ENCODE data around the gene LTB.
"Not testable (repeated sequence)": the region's sequence is repeated elsewhere in the genome, so short reads cannot be mapped to it uniquely, and the experiment has no call there.

LTB gene

GRCh38 chr6:31551371-31551770, 30.9 kb downstream of the LTB start:
- not testable (repeated sequence) for H3K9me3 Mint-ChIP-seq; H3K4me3 Mint-ChIP-seq; H3K27me3 Mint-ChIP-seq (ENCODE audit: low read depth, poor library complexity)
- peak; percentile 30 for DNase-seq
- TF ChIP-seq CTCF (IDR thresholded peaks at IDR 0.05) = peak; percentile 35
- peaks cover 26% of the 10 kb centered on the region for H3K4me1 Mint-ChIP-seq
- H3K27ac Mint-ChIP-seq = peak overlapping the region; percentile 68
- peaks cover 40% of the 10 kb centered on the region for H3K36me3 Mint-ChIP-seq (ENCODE audit: low read depth)

- no peak for DNase-seq
- no peak for TF ChIP-seq CTCF (IDR thresholded peaks at IDR 0.05)
- H3K36me3 Mint-ChIP-seq (ENCODE audit: low read depth) = peaks cover 34% of the 10 kb centered on the region
- H3K9me3 Mint-ChIP-seq = no peaks in the 10 kb centered on the region
- H3K4me3 Mint-ChIP-seq = peak overlapping the region; percentile 83
- peak overlapping the region; percentile 78 for H3K27ac Mint-ChIP-seq
- peaks cover 3% of the 10 kb centered on the region for H3K27me3 Mint-ChIP-seq (ENCODE audit: low read depth, poor library complexity)
- peaks cover 46% of the 10 kb centered on the region for H3K4me1 Mint-ChIP-seq
Measured at GRCh38 chr6:31548544-31548873, 33.7 kb downstream of the LTB start.

- H3K27ac Mint-ChIP-seq = peak overlapping the region; percentile 78
- peaks cover 3% of the 10 kb centered on the region for H3K27me3 Mint-ChIP-seq (ENCODE audit: low read depth, poor library complexity)
- H3K4me3 Mint-ChIP-seq = peak overlapping the region; percentile 83
Measured at GRCh38 chr6:31547727-31548543, 34.3 kb downstream of the LTB start.

GRCh38 chr6:31546958-31547726, 35.1 kb downstream of the LTB start, which contains the start of gene NFKBIL1:
Gene NFKBIL1, plus strand, starts transcription at chr6:31547608. Its CDS starts 87 bp downstream, at chr6:31547695.
- no peak for TF ChIP-seq CTCF (IDR thresholded peaks at IDR 0.05)
- peak within 1 kb of the TSS; percentile 78 for H3K27ac Mint-ChIP-seq
- peaks cover 30% of the 10 kb centered on the region for H3K36me3 Mint-ChIP-seq (ENCODE audit: low read depth)
- peak within 1 kb of the TSS; percentile 83 for H3K4me3 Mint-ChIP-seq
- H3K9me3 Mint-ChIP-seq = no peaks in the 10 kb centered on the region
- peak; percentile 87 for DNase-seq
- peaks cover 58% of the 10 kb centered on the region for H3K4me1 Mint-ChIP-seq
- H3K27me3 Mint-ChIP-seq (ENCODE audit: low read depth, poor library complexity) = peaks cover 3% of the 10 kb centered on the region

More at GRCh38 chr6:31547727-31548543, 34.3 kb downstream of the LTB start:
- DNase-seq = peak; percentile 21
- no peak for TF ChIP-seq CTCF (IDR thresholded peaks at IDR 0.05)
- Mint-ChIP-seq H3K4me1 (peaks cover 51% of the 10 kb centered on the region), H3K9me3 (no peaks in the 10 kb centered on the region), H3K36me3 (ENCODE audit: low read depth) (peaks cover 30% of the 10 kb centered on the region)

GRCh38 chr6:31546339-31546957, 35.8 kb downstream of the LTB start, which contains the start of gene ATP6V1G2:
Gene ATP6V1G2, minus strand, starts transcription at chr6:31546608. Its CDS starts 49 bp downstream, at chr6:31546559.
- Mint-ChIP-seq H3K9me3 (no peaks in the 10 kb centered on the region), H3K4me1 (peaks cover 58% of the 10 kb centered on the region), H3K27ac (peak within 1 kb of the TSS; percentile 44), H3K4me3 (peak within 1 kb of the TSS; percentile 83), H3K36me3 (ENCODE audit: low read depth) (peaks cover 28% of the 10 kb centered on the region), H3K27me3 (ENCODE audit: low read depth, poor library complexity) (peaks cover 3% of the 10 kb centered on the region)
- peak; percentile 92 for DNase-seq
- TF ChIP-seq CTCF (IDR thresholded peaks at IDR 0.05) = peak; percentile 90

All from nephron progenitor cell (in vitro differentiated cells).